Neuronal stem cell (in vitro differentiated cells): Measurements from ENCODE around the gene MYBL2.

Experiments
- DNase-seq: peaks from one replicate; pipeline ENCODE4 v3.0.0-alpha.2; 2013; ENCODE audit warnings: low spot score
- H2AFZ ChIP-seq: one replicate; pipeline ENCODE4 v1.6.1; 2013; ENCODE audit warnings: mild to moderate bottlenecking, low read length, inconsistent platforms
- H2AK5ac ChIP-seq: 2 replicates; pipeline ENCODE4 v1.6.1; 2013; ENCODE audit warnings: low read depth, mild to moderate bottlenecking, inconsistent platforms, low read length, moderate library complexity, mixed read lengths
- H2BK120ac ChIP-seq: 2 replicates; pipeline ENCODE4 v1.6.1; 2013; ENCODE audit warnings: low read depth, mild to moderate bottlenecking, inconsistent platforms, low read length, moderate library complexity, mixed read lengths
- H2BK12ac ChIP-seq: one replicate; pipeline ENCODE4 v1.6.1; 2013; ENCODE audit warnings: low read length, inconsistent platforms
- H2BK15ac ChIP-seq: 2 replicates; pipeline ENCODE4 v1.6.1; 2013; ENCODE audit warnings: mild to moderate bottlenecking, low read length, inconsistent platforms, mixed read lengths
- H2BK5ac ChIP-seq: one replicate; pipeline ENCODE4 v1.6.1; 2013; ENCODE audit warnings: inconsistent platforms, mild to moderate bottlenecking, low read length, moderate library complexity
- H3K14ac ChIP-seq: one replicate; pipeline ENCODE4 v1.6.1; 2013; ENCODE audit warnings: low read length, inconsistent platforms
- H3K18ac ChIP-seq: 2 replicates; pipeline ENCODE4 v1.6.1; 2013; ENCODE audit warnings: low read length, inconsistent platforms
- H3K23ac ChIP-seq: 2 replicates; pipeline ENCODE4 v1.6.1; 2013; ENCODE audit warnings: low read depth, mild to moderate bottlenecking, mixed read lengths, low read length, inconsistent platforms; ENCODE audit not compliant: poor library complexity
- H3K27ac ChIP-seq: replicated peaks from 3 replicates; pipeline ENCODE4 v1.5.1; 2013; ENCODE audit warnings: low read length, inconsistent platforms
- H3K27me3 ChIP-seq, 3 experiments: 2 replicates each; pipeline ENCODE4 v1.6.1; 2013; ENCODE audit warnings: low read length in 3 of 3, mild to moderate bottlenecking in 2 of 3, inconsistent platforms in 1 of 3, low read depth in 1 of 3, mixed read lengths in 1 of 3, moderate library complexity in 1 of 3; ENCODE audit not compliant: control insufficient read depth in 3 of 3, insufficient read depth in 3 of 3
- H3K36me3 ChIP-seq, 2 donors: replicated peaks in 1 of 2; 2 replicates each; pipeline ENCODE4 v1.6.1; 2013; ENCODE audit warnings: low read length in 2 of 2; ENCODE audit not compliant: control insufficient read depth in 2 of 2, insufficient read depth in 2 of 2
- H3K4ac ChIP-seq: 2 replicates; pipeline ENCODE4 v1.6.1; 2013; ENCODE audit warnings: inconsistent platforms, mild to moderate bottlenecking, low read length, moderate library complexity
- H3K4me1 ChIP-seq, 2 donors: 1 replicate in 1 of 2; 2 replicates in 1 of 2; pipeline ENCODE4 v1.6.1; 2013; ENCODE audit warnings: low read length in 2 of 2, low read depth in 1 of 2; ENCODE audit not compliant: control insufficient read depth in 2 of 2, insufficient read depth in 1 of 2
- H3K4me2 ChIP-seq: one replicate; pipeline ENCODE4 v1.6.1; 2013; ENCODE audit warnings: mild to moderate bottlenecking, low read length, inconsistent platforms; ENCODE audit not compliant: insufficient read depth, poor library complexity, severe bottlenecking
- H3K4me3 ChIP-seq, 2 donors: 2 replicates each; pipeline ENCODE4 v1.5.1; 2013; ENCODE audit warnings: low read length in 2 of 2, mild to moderate bottlenecking in 2 of 2, inconsistent platforms in 1 of 2, moderate library complexity in 1 of 2
- H3K79me1 ChIP-seq: one replicate; pipeline ENCODE4 v1.6.1; 2013; ENCODE audit warnings: low read depth, mild to moderate bottlenecking, inconsistent platforms, low read length, moderate library complexity
- H3K9ac ChIP-seq: one replicate; pipeline ENCODE4 v1.6.1; 2013; ENCODE audit warnings: mild to moderate bottlenecking, low read depth, low read length, inconsistent platforms; ENCODE audit not compliant: poor library complexity
- H3K9me3 ChIP-seq, 2 donors: replicated peaks in 1 of 2; 2 replicates each; pipeline versions ENCODE3 to v1.6.1; 2013; ENCODE audit warnings: low read length in 2 of 2, mild to moderate bottlenecking in 2 of 2, inconsistent platforms in 1 of 2, low read depth in 1 of 2, mixed read lengths in 1 of 2, moderate library complexity in 1 of 2; ENCODE audit not compliant: control insufficient read depth in 2 of 2, insufficient read depth in 1 of 2
- H4K8ac ChIP-seq: one replicate; pipeline ENCODE4 v1.6.1; 2013; ENCODE audit warnings: low read depth, mild to moderate bottlenecking, inconsistent platforms, low read length, moderate library complexity
- H4K91ac ChIP-seq: one replicate; pipeline ENCODE4 v1.6.1; 2013; ENCODE audit warnings: low read length, low read depth, mild to moderate bottlenecking, inconsistent platforms; ENCODE audit not compliant: poor library complexity
- WGBS, 2 donors: extraction: QIAGEN DNeasy Blood & Tissue Kit; methylation state at CpG; one replicate each; pipeline ENCODE4 v1.1.7; 2013; ENCODE audit warnings: missing lambda C conversion rate in 2 of 2, mixed read lengths in 1 of 2; ENCODE audit not compliant: insufficient read length in 2 of 2, insufficient replicate concordance in 1 of 2; ENCODE audit errors: extremely low coverage in 2 of 2; 5-methylcytosine and 5-hydroxymethylcytosine counted together

Gene MYBL2

DNA sequence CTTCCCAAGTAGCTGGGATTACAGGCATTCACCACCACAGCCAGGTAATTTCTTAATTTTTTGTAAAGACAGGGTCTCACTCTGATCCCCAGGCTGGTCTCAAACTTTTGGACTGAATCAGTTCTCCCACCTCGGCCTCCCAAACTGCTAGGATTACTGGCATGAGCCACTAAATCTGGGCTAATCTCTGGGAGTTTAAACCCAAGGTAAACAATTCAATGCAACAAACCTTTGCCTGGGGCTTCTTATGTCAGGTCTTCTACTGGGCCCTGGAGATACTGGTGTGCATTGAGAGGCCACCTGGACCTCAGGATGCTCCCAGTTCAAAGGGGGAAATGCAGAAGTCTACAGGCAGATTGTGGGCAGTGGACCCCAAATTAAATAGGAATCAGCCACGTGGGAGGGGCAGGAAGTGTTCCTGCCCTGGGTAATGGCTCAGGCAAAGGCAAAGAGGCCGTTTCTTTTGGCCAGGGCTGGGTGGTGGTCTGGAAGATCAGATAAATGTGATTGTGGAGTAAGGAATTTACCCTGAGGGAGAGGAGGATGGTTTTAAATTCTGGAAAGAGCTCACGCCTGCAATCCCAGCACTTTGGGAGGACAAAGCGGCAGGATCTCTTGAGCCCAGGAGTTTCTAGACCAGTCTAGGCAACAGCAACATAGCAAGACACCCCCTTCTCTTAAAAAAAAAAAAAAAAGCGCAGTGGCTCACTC lies 1.3 kb upstream of the MYBL2 start:
- Histone ChIP-seq H3K4me2 (no peak overlapping the region), H3K9ac (peak overlapping the region; percentile 4), H3K27ac (no peak overlapping the region), H4K8ac (no peak overlapping the region), H3K36me3 (peaks cover 4 to 19% of the 10 kb centered on the region in 2 donors), H2BK12ac (no peak overlapping the region), H2BK15ac (no peak overlapping the region), H3K4me3 (no peak overlapping the region), H2BK120ac (no peak overlapping the region), H3K18ac (no peak overlapping the region), H3K27me3 (peaks cover 0 to 8% (median 8%) of the 10 kb centered on the region in 3 experiments), H3K79me1 (peaks cover 6% of the 10 kb centered on the region), H2BK5ac (no peak overlapping the region), H4K91ac (no peak overlapping the region), H3K9me3 (no peaks in the 10 kb centered on the region), H3K23ac (no peak overlapping the region), H2AK5ac (peak overlapping the region; percentile 37), H3K4me1 (peaks cover 3 to 4% of the 10 kb centered on the region in 2 donors), H3K4ac (no peak overlapping the region), H2AFZ (no peak overlapping the region), H3K14ac (no peak overlapping the region)
- WGBS, 2 donors, result no CpG with 5 or more reads among the region's 6 CpGs
- DNase-seq, result no peak

DNA sequence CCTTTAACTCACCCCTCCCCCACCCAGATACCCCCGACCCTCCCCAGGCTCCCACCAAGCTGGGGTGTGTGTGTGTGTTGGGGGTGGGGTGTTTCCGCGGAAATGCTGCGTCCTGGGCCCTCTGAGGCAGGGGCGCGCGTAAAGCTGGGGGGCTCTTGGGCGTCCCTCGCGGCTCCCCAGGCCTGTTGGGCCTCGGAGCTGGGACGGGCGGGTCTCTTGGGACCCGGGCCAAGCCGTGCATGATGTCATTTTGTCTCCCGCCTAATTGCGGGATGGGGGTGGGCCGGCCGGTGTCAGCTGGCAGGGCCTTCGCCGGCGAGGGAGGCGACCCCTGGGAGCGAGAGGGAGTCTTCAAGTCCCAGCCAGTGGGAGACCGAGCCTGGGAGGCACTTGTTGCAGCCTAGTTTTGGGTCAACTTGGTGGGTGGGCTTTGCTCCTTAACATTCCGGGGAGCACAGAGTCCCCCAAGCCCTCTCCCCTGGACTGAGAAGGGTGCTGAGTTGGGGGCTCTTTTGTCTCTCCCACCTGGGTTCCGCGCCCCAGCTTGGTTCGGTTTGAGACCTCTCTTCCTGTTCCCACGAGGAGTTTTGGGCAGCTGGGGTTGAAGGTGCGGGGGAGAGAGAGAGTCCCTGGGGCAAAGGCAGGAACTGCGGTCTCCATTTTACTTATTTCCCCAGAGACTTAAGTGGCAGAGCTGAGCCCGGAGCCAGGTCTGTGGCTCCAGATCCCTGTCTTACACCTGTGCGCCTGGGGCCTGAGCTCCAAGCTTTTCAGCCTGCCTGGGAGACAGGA lies 623 bp downstream of the MYBL2 start:
- peak; percentile 23 for DNase-seq
- Histone ChIP-seq H2BK5ac (peak overlapping the region; percentile 53), H2BK15ac (no peak overlapping the region), H2BK120ac (no peak overlapping the region), H4K91ac (no peak overlapping the region), H3K79me1 (peaks cover 6% of the 10 kb centered on the region), H3K27ac (no peak overlapping the region), H3K9me3 (no peaks in the 10 kb centered on the region), H3K4me3 (peak overlapping the region; percentile 63 to 89), H3K9ac (peak overlapping the region; percentile 90), H2AFZ (peak overlapping the region; percentile 96), H2BK12ac (no peak overlapping the region), H4K8ac (no peak overlapping the region), H3K4me1 (peaks cover 3 to 4% of the 10 kb centered on the region in 2 donors), H2AK5ac (no peak overlapping the region), H3K18ac (peak overlapping the region; percentile 93), H3K36me3 (peaks cover 6 to 26% of the 10 kb centered on the region in 2 donors), H3K27me3 (peaks cover 0 to 8% (median 8%) of the 10 kb centered on the region in 3 experiments), H3K14ac (peak overlapping the region; percentile 8), H3K4ac (no peak overlapping the region), H3K23ac (peak overlapping the region; percentile 80), H3K4me2 (peak overlapping the region; percentile 94)
- no CpG with 5 or more reads among the region's 34 CpGs for WGBS, 2 donors

DNA sequence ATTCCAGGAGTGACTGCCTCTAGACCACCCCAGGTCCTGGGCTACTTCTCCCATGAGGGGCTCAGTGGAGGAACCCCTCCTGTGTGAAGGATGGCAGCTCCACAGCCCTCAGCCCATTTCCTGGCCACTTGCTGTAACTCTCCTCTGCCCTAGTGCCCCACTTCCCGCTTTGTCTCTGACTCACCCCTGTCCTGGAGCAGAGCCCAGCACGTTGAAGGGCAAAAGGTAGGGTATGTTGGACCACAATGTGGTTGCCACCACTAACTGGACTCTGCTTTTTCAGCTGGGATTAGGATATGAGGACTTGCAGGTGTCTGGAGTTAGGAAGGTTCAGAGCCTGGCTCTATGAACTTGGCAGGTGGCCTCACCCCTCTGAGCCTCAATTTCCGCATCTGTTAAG lies 2.4 kb downstream of the MYBL2 start:
- Histone ChIP-seq H3K27me3 (peaks cover 0 to 6% (median 6%) of the 10 kb centered on the region in 3 experiments), H2BK120ac (no peak overlapping the region), H3K4me1 (peaks cover 3 to 4% of the 10 kb centered on the region in 2 donors), H3K9ac (no peak overlapping the region), H2AFZ (no peak overlapping the region), H3K36me3 (peaks cover 11 to 44% of the 10 kb centered on the region in 2 donors), H3K14ac (no peak overlapping the region), H3K4me3 (no peak overlapping the region), H3K18ac (no peak overlapping the region), H4K8ac (no peak overlapping the region), H2BK5ac (no peak overlapping the region), H2AK5ac (no peak overlapping the region), H4K91ac (no peak overlapping the region), H2BK12ac (no peak overlapping the region), H3K4me2 (no peak overlapping the region), H3K27ac (no peak overlapping the region), H2BK15ac (no peak overlapping the region), H3K23ac (no peak overlapping the region), H3K79me1 (peaks cover 6% of the 10 kb centered on the region), H3K9me3 (no peaks in the 10 kb centered on the region), H3K4ac (no peak overlapping the region)
- no peak for DNase-seq
- no CpG with 5 or more reads among the region's 3 CpGs for WGBS, 2 donors

DNA sequence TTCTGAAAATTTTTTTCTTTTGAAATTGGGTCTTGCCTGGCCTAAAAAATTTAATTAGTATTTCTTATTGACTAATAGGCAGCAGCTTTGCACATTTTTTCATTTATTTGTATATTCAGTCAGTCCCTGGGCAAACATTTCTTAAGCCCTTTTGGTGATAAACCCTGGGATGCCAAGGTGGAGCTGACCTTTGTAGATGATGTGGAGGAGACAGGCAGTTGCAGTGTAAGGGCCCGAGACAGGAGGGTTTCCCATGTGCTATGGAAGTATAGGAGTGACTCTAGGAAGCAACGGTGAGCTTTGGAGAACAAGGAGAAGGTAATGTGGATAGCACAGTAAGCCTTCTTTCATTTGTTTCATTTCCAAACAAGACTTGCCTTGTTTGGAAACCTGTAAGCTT lies 3.5 kb downstream of the MYBL2 start:
- H3K4ac ChIP-seq, result no peak overlapping the region
- no peak overlapping the region for H2BK12ac ChIP-seq
- H3K9ac ChIP-seq, result no peak overlapping the region
- no peak overlapping the region for H2AK5ac ChIP-seq
- no peak overlapping the region for H2BK120ac ChIP-seq
- no peak overlapping the region for H4K8ac ChIP-seq
- no peak overlapping the region for H4K91ac ChIP-seq
- no peak overlapping the region for H3K14ac ChIP-seq
- no peak overlapping the region for H2AFZ ChIP-seq
- H3K27me3 ChIP-seq, result peaks cover 0 to 6% (median 4%) of the 10 kb centered on the region in 3 experiments
- no peak overlapping the region for H3K27ac ChIP-seq
- no peak overlapping the region for H2BK15ac ChIP-seq
- H3K4me3 ChIP-seq, result no peak overlapping the region
- no peaks in the 10 kb centered on the region for H3K9me3 ChIP-seq
- no CpG with 5 or more reads among the region's 2 CpGs for WGBS, 2 donors
- no peak overlapping the region for H2BK5ac ChIP-seq
- H3K4me2 ChIP-seq, result no peak overlapping the region
- no peak for DNase-seq
- peaks cover 3 to 4% of the 10 kb centered on the region in 2 donors for H3K4me1 ChIP-seq
- no peak overlapping the region for H3K18ac ChIP-seq
- peaks cover 6% of the 10 kb centered on the region for H3K79me1 ChIP-seq
- H3K36me3 ChIP-seq, result peaks cover 11 to 51% of the 10 kb centered on the region in 2 donors
- H3K23ac ChIP-seq, result no peak overlapping the region
